Activated CD4-positive, alpha-beta T cell treated with anti-CD3 and anti-CD28 coated beads for 36 hours (primary cell): ENCODE results near the gene KCNMB2. TPM values are rescaled to one million over a fixed set of nuclear protein-coding genes. Genes with fewer than 3 reads are reported as not detected.

Experiments
- ATAC-seq: fragments of 200-7000 bp; cut with Tn5 transposase; one replicate; pipeline ENCODE4 v1.10.0; 2021; ENCODE audit warnings: mild to moderate bottlenecking, moderate library complexity
- CTCF ChIA-PET: fragments of 350-600 bp; sonication (Branson Sonifier 250); formaldehyde crosslinking; loops from one replicate; lab custom pipeline; 2021; ENCODE audit warnings: antibody characterized with exemption; lab: Charles Lee
- POLR2A ChIA-PET: fragments of 350-600 bp; sonication (Branson Sonifier 250); formaldehyde crosslinking; loops from one replicate; lab custom pipeline; 2021; ENCODE audit warnings: antibody characterized with exemption, inconsistent platforms; lab: Charles Lee
- DNase-seq: peaks from one replicate; pipeline ENCODE4 v3.0.0-alpha.2; 2020
- H3K27ac Mint-ChIP-seq: one replicate; pipeline ENCODE4 v1.8.0; 2021; ENCODE audit warnings: mixed read lengths
- H3K27me3 Mint-ChIP-seq: one replicate; pipeline ENCODE4 v1.8.0; 2021; ENCODE audit warnings: mixed read lengths
- H3K36me3 Mint-ChIP-seq: one replicate; pipeline ENCODE4 v1.8.0; 2021; ENCODE audit warnings: low read depth, mixed read lengths
- H3K4me1 Mint-ChIP-seq: one replicate; pipeline ENCODE4 v1.8.0; 2021; ENCODE audit warnings: mixed read lengths
- H3K4me3 Mint-ChIP-seq: one replicate; pipeline ENCODE4 v1.8.0; 2021; ENCODE audit warnings: mild to moderate bottlenecking, moderate library complexity, mixed read lengths
- H3K9me3 Mint-ChIP-seq: one replicate; pipeline ENCODE4 v1.8.0; 2021; ENCODE audit warnings: low read depth, mixed read lengths
- intact Hi-C, 2 experiments: fragments of 100-400 bp; cut with DNase I in 1 of 2; cut with micrococcal nuclease in 1 of 2; formaldehyde crosslinking; loops; one replicate each; pipeline versions ENCODE4 v1.14.2 to v1.15.1; 2022 to 2024; cut with DNase I, micrococcal nuclease
- total RNA-seq, 2 experiments: library from RNA; stranded (reverse); gene quantifications; one replicate each; pipeline ENCODE4 v1.2.3, GENCODE V29; 2021

The KCNMB2 gene
- total RNA-seq, 2 experiments from 2014 or later = not detected

DNA sequence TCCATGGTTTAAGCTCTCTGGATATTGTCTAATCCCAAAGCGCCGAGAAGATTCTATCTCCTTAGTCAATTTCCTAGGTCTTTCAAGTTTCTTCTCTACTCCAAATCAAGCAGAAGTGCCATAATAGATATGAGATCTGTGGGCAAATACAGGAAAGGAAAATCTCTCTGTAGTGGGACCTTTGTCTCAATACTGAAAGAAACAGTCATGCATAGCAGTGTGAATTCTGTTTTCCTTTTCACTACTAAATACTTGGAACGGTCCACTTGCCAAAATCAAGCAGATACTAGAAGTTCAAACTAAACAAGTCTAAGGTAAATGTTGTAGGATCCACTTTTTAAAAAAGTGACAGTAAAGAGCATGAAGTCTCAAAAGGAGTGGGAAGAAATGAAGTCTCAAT lies 298.8 kb downstream of the KCNMB2 start:
- no peaks in the 10 kb centered on the region for H3K36me3 Mint-ChIP-seq
- no peak overlapping the region for H3K4me3 Mint-ChIP-seq
- H3K27me3 Mint-ChIP-seq = peaks cover 3% of the 10 kb centered on the region
- ATAC-seq = no peak
- ChIA-PET CTCF (no interaction called here), POLR2A (no interaction called here)
- no peaks in the 10 kb centered on the region for H3K4me1 Mint-ChIP-seq
- DNase-seq = no peak
- intact Hi-C loops = no loop called here
- no peak overlapping the region for H3K27ac Mint-ChIP-seq
- no peaks in the 10 kb centered on the region for H3K9me3 Mint-ChIP-seq

DNA sequence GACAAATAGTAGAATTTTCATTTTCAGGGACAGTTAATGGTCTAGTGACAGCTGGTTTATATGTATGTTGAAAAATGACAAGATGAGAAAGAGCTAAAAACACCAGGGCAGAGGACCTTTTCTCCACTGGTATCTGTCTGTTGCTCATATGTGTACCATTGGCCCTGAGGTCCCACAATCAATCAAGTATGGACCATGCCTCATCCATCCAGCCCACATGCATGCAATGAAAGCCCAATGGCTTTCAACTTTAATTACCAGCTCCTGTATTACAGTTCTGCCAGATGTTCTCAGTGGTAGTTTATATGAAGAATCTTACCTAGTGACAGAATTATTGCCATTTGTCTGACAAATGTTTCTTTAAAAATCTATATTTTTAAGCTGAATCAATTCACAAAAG lies 301.3 kb downstream of the KCNMB2 start:
- Mint-ChIP-seq H3K36me3 (no peaks in the 10 kb centered on the region), H3K9me3 (no peaks in the 10 kb centered on the region), H3K27me3 (no peaks in the 10 kb centered on the region), H3K4me3 (no peak overlapping the region), H3K4me1 (no peaks in the 10 kb centered on the region), H3K27ac (no peak overlapping the region)
- ChIA-PET POLR2A (no interaction called here), CTCF (no interaction called here)
- intact Hi-C loops = no loop called here
- no peak for ATAC-seq
- DNase-seq = no peak

DNA sequence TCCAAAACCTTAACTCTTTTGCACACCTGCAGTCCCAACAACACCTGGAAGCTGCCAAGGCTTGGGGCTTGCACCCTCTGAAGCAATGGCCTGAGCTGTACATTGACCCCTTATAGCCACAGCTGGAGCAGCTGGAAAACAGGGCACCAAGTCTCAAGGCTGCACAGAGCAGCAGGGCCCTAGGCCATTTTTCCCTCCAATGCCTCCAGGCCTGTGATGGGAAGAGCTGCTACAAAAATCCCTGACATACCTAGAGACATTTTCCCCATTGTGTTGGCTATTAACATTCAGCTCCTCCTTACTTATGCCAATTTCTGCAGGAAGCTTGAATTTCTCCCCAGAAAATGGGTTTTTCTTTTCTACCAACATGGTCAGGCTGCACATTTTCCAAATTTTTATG lies 304.4 kb downstream of the KCNMB2 start:
- ChIA-PET CTCF (interaction anchor here (0.7 kb wide), 1 partner anchor 136 kb away, joined by 4 read pairs; no protein-coding TSS in a partner anchor), POLR2A (no interaction called here)
- Mint-ChIP-seq H3K27me3 (no peaks in the 10 kb centered on the region), H3K27ac (no peak overlapping the region), H3K4me3 (no peak overlapping the region), H3K4me1 (no peaks in the 10 kb centered on the region), H3K9me3 (no peaks in the 10 kb centered on the region), H3K36me3 (no peaks in the 10 kb centered on the region)
- no peak for ATAC-seq
- DNase-seq = no peak
- intact Hi-C loops = no loop called here

DNA sequence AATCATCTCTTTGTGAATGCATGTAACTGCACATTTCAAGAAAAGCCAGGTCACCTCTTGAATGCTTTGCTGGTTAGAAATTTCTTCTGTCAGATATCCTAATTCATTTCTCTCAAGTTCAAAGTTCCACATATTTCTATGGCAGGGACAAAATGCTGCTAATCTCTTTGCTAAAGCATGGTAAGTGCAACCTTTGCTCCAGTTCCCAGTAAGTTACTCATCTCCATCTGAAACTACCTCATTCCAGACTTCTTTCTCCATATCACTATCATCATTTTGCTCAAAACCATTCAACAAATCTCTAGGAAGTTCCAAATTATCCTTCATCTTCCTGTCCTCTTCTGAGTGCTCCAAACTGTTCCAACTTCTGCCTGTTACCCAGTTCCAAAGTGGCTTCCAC lies 304.8 kb downstream of the KCNMB2 start:
- CTCF ChIA-PET = no interaction called here
- Mint-ChIP-seq H3K4me1 (no peaks in the 10 kb centered on the region), H3K27ac (no peak overlapping the region), H3K9me3 (no peaks in the 10 kb centered on the region), H3K27me3 (no peaks in the 10 kb centered on the region), H3K4me3 (no peak overlapping the region), H3K36me3 (no peaks in the 10 kb centered on the region)
- intact Hi-C loops = no loop called here
- ATAC-seq (no peak), DNase-seq (no peak)
- POLR2A ChIA-PET = no interaction called here

DNA sequence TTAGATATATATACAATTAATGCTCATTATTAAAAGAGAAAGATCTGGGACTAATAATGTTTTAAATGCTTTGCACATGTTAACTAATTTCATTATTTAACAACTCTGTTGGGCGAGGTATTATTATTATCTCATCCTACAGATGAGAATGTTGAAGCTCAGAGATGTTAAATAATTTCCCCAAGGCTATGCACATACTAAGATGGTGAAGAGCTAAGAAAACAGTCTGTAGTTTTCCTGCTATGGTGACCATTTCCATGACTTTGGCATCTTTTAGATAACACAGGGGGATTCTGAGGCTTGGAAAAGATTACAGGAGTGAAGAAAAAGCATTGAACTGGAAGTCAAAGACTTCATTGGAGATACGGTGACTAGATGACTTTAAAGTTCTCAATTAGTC lies 308.7 kb downstream of the KCNMB2 start:
- CTCF ChIA-PET = no interaction called here
- Mint-ChIP-seq H3K36me3 (no peaks in the 10 kb centered on the region), H3K27ac (no peak overlapping the region), H3K4me3 (no peak overlapping the region), H3K4me1 (no peaks in the 10 kb centered on the region), H3K27me3 (no peaks in the 10 kb centered on the region), H3K9me3 (no peaks in the 10 kb centered on the region)
- ATAC-seq = no peak
- no peak for DNase-seq
- POLR2A ChIA-PET = no interaction called here
- intact Hi-C loops = no loop called here

DNA sequence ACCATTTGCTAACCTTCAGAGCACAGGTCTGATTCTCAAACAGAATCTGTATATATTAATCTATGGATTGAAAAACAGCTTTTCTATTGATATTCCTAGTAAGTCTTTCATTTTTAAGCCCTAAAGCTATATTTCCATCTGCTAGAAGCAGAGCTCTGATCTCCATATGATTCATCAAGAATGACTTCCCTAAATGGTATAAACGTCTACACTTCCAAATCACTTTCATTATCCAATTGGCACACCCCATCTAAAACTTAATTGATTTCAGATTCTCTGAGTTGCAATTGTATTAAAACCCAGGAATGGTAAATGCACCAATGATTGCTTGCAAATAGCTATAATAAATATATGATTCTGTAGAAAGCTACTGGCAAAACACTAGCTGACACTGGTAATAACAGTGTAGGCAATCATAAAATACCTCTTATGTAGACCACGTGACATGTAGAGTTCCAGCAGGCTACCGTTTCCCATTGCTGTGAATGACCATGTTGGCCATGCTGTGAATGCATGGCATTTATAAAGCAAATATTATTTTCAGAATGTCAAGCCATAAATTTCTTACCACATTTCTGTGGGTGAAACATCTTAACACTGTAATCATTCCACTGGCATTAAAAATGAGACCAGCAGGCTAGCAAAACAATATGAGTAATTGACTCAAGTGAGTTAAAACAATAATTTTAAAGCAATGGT lies 309.3 kb downstream of the KCNMB2 start:
- ChIA-PET POLR2A (interaction anchor here (0.6 kb wide), 1 partner anchor 40 kb away, joined by 3 read pairs; no protein-coding TSS in a partner anchor), CTCF (no interaction called here)
- Mint-ChIP-seq H3K27ac (no peak overlapping the region), H3K9me3 (no peaks in the 10 kb centered on the region), H3K36me3 (no peaks in the 10 kb centered on the region), H3K27me3 (no peaks in the 10 kb centered on the region), H3K4me1 (no peaks in the 10 kb centered on the region), H3K4me3 (no peak overlapping the region)
- no peak for ATAC-seq
- intact Hi-C loops = no loop called here
- DNase-seq = no peak

DNA sequence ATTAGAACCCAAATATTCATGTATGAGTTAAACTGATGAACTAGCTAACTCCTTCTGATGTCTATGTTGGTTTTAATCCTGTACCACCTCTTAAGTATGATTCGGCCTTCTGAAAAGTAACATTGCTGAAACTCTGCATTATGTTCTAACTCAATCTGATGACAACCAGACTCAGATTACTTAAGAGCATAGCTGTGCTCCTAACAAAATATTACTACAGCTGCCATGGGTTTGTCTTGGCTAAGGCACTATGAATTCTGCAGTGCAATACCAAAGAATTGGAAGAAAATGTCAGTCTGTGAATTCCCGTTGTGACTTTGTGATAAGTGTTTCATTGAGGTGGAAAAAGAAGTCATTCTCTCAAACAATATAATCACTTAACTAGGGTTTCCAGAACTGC lies 311.0 kb downstream of the KCNMB2 start:
- CTCF ChIA-PET = no interaction called here
- DNase-seq (no peak), ATAC-seq (no peak)
- Mint-ChIP-seq H3K27me3 (no peaks in the 10 kb centered on the region), H3K36me3 (no peaks in the 10 kb centered on the region), H3K4me1 (no peaks in the 10 kb centered on the region), H3K9me3 (no peaks in the 10 kb centered on the region), H3K4me3 (no peak overlapping the region), H3K27ac (no peak overlapping the region)
- POLR2A ChIA-PET = no interaction called here
- intact Hi-C loops = no loop called here

DNA sequence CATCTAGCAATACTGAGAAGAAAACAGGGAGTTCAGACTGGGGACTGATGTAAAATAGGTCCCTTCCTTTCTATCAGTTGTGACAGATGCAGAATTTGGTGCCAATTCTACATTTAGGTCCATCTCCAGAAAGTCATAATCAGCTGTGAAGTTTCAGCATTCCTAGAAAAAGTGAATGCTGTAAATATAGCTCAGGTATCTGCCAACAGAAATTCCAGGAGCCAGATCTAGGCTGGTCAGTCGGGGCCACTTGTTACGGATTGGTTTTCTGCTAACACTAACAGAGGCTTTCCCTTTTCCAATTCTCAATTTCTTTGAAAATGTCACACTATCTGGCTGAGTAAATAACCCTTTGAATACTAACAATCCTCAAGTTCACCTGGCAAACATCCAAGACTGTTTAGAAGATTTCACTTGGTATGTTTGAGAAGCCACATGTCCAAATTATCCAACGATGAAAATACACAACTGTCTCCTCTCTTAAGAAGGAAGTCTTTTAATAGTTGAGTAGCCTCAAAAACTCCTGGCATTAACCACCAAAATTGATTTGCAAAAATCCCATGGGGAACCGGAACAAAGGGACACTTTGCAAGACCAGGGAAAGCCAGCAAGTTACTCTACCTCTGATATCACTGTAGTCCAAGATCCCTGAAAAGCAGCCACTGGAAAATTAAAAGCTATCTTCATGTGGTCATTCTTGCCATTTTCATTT lies 313.1 kb downstream of the KCNMB2 start:
- POLR2A ChIA-PET = no interaction called here

DNA sequence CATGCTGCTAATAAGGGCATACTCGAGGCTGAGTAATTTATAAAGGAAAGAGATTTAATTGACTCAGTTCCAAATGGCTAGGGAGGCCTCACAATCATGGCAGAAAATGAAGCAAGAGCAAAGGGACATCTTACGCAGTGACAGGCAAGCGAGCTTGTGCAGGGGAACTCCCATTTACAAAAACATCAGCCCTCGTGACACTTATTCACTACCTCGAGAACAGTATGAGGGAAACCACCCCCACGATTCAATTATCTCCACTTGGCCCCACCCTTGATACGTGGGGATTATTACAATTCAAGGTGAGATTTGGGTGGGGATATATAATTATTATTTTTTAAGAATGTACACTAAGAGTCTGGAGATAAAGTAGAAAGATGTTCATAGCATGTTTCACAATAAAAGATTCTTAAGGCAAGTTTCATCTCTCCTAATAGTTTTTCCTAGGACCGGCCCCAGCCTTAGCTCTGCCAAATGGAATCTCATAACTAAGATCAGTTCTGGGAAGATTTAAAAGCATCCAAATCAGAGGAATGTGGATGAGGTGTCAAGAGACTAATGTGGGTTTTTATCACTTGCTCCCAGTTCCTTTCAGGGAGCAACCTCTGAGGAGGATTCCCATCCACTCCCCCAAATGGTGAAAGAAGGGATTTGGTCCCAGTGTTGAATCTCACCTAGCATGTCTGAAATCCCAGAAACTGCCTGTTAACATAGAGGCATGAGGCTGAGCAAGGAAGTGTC lies 314.4 kb downstream of the KCNMB2 start:
- intact Hi-C loops = no loop called here
- H3K27me3 Mint-ChIP-seq = no peaks in the 10 kb centered on the region
- no peak for DNase-seq
- ATAC-seq = no peak
- H3K9me3 Mint-ChIP-seq = no peaks in the 10 kb centered on the region
- CTCF ChIA-PET = no interaction called here
- no peaks in the 10 kb centered on the region for H3K4me1 Mint-ChIP-seq
- no peak overlapping the region for H3K27ac Mint-ChIP-seq
- no peak overlapping the region for H3K4me3 Mint-ChIP-seq
- no peaks in the 10 kb centered on the region for H3K36me3 Mint-ChIP-seq
- POLR2A ChIA-PET = no interaction called here

More for the DNA sequence above, 313.1 kb downstream of the KCNMB2 start:
- no peak overlapping the region for H3K27ac Mint-ChIP-seq
- H3K27me3 Mint-ChIP-seq = no peaks in the 10 kb centered on the region
- ATAC-seq (no peak), DNase-seq (no peak)
- H3K4me3 Mint-ChIP-seq = no peak overlapping the region
- H3K9me3 Mint-ChIP-seq = no peaks in the 10 kb centered on the region
- H3K4me1 Mint-ChIP-seq = no peaks in the 10 kb centered on the region
- intact Hi-C loops = no loop called here
- CTCF ChIA-PET = no interaction called here
- no peaks in the 10 kb centered on the region for H3K36me3 Mint-ChIP-seq

DNA sequence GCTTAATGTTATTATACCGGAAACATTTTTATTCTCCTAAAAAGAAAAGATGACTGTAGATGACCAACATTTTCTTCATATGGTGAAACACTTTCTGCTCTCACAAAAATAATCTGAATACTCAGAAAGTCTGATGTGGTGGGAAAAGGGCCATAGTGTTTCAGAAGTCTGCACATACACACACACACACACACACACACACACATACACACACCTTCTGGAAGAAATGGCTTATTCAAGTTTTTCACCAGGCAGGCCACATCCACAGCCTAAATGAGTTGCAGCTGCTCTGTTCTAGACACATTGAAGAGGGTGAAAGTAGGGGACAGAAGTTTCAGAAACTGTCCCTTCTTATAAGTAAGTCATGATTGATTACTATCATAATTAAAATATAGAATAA lies 315.3 kb downstream of the KCNMB2 start:
- CTCF ChIA-PET = no interaction called here
- Mint-ChIP-seq H3K9me3 (no peaks in the 10 kb centered on the region), H3K27me3 (no peaks in the 10 kb centered on the region), H3K27ac (no peak overlapping the region), H3K36me3 (no peaks in the 10 kb centered on the region), H3K4me1 (no peaks in the 10 kb centered on the region), H3K4me3 (no peak overlapping the region)
- ATAC-seq (no peak), DNase-seq (no peak)
- intact Hi-C loops = no loop called here
- POLR2A ChIA-PET = no interaction called here

DNA sequence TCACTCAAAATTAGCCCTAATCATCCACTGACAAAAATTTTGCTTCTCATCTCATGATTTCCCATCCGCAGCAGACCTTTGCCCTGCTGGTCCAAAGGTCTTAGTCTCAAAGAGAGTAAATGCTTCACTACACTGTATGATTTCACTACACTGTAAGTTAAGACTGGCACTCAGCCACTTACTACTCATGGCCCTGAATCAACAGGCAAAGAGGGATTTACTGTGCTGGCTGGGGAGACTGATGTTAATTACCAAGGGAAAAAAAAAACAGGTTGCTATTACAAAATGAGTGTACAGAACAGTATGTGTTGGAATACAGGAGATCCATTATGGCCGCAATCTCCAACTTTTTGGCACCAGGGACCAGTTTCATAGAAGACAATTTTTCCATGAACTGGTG lies 320.6 kb downstream of the KCNMB2 start:
- Mint-ChIP-seq H3K9me3 (no peaks in the 10 kb centered on the region), H3K4me3 (no peak overlapping the region), H3K4me1 (no peaks in the 10 kb centered on the region), H3K36me3 (no peaks in the 10 kb centered on the region), H3K27ac (no peak overlapping the region), H3K27me3 (no peaks in the 10 kb centered on the region)
- ATAC-seq (no peak), DNase-seq (no peak)
- intact Hi-C loops = no loop called here
- POLR2A ChIA-PET = no interaction called here
- CTCF ChIA-PET = no interaction called here

DNA sequence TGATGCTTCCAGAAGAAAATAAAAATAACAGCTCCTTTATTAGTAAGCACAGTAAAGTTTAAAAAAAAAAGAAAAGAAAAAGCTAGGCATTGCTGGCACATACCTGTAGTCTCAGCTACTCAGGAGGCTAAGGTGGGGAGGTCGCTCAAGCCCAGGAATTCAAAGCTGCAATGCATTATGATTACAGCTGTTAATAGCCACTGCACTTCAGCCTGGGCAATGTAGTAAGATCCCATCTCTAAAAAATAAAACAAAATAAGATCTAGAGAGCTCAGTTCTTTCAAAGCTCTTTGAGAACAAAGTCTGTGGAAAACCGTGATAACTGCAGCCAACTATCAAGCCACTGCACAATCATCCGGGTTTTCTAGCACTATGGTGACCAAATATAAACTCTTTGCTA lies 323.1 kb downstream of the KCNMB2 start:
- Mint-ChIP-seq H3K4me1 (no peaks in the 10 kb centered on the region), H3K36me3 (no peaks in the 10 kb centered on the region), H3K27me3 (no peaks in the 10 kb centered on the region), H3K4me3 (no peak overlapping the region), H3K9me3 (no peaks in the 10 kb centered on the region), H3K27ac (no peak overlapping the region)
- intact Hi-C loops = no loop called here
- POLR2A ChIA-PET = no interaction called here
- CTCF ChIA-PET = no interaction called here
- DNase-seq = no peak
- no peak for ATAC-seq
